GM18867 (cell line): ENCODE data around the gene CNRIP1.
A peak's percentile ranks its signal among the peaks of the same experiment; 100 is the strongest.
"Not testable (repeated sequence)": the region's sequence is repeated elsewhere in the genome, so short reads cannot be mapped to it uniquely, and the experiment has no call there.

Source experiments
- ATAC-seq: cut with Tn5 transposase; IDR thresholded peaks from one replicate; pipeline ENCODE4 v1.9.1; 2021; ENCODE audit warnings: mild to moderate bottlenecking, moderate library complexity; ENCODE audit not compliant: unreplicated experiment

Gene CNRIP1

GRCh38 chr2:68319398-68320117 is at the start of gene CNRIP1:
CNRIP1 (minus strand) TSS chr2:68319949; CDS start chr2:68319400, 549 bp downstream.
- no peak for ATAC-seq

DNA sequence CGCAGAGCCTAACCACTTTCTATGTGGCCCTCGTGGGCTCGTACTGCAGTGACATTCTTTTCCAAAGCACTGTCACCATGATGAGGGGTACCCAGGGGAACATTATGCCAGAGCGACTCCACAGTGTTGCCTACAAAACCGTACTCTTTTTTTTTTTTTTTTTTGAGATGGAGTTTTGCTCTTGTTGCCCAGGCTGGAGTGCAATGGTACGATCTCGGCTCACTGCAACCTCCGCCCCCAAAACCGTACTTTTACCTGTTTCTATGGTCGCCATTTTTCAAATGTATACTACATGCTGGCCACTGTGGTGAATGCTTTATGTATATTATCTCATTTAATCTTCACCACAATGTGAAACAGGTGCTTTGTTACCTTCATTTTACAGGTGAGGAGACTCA is 49.6 kb upstream of the CNRIP1 start:
- no peak for ATAC-seq

- ATAC-seq: no peak
These were observed 49.0 kb upstream of the CNRIP1 start for GRCh38 chr2:68368654-68369336.

DNA sequence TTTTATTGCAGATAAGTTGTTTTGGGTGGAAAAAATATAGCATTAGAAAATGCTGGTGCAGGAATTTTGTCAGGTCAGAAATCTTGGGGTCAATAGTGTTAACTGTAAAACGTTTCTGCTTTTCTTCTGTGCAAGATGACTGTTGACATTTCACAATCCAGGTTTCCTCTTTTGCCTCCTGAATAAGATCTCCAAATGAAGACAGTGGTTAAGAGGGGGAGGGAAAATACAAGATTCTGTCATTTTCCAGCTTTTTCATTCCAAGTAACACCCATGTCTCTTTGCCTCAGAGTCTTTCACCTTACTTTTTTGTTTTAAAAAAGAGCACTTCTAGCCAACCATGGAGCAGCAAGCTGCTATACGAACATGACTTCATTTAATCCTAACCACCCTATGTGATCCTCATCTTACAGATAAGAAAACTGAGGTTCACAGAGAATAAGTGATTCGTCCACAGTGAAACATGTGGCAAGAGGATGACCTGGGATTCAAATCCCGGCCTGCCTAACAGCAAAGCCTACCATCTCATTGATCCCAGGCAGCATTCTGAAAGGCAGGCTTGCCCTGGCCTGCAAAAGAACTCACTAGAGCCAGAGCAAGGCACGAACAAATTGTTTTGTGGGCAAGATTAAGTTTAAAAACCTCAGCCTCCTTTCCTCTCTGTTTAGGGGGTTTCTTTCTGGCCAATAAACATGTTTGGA is 48.4 kb upstream of the CNRIP1 start:
- no peak for ATAC-seq

DNA sequence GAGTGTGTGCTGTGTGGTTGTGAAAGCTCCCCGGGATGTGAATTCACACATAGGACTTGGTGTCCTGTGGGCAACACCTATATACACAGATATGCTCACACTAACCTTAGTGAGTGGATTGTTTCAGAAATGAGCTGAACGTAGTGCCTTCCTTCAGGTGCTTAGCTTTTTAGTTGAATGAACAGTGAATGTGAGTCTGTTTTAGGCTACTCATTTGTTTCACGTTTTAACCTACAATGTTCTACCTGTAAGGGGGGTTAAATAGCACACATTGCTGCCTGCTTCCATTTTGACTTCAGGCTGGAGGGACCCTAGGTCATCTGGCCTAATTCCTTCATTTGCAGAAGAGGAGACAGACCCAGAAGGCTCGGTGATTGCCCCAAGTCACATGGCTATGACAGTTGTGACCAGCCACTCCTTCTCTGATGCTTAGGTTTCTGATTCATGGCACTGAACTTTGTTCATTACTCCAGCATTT is 46.4 kb upstream of the CNRIP1 start:
- peak; percentile 39 for ATAC-seq

GRCh38 chr2:68365087-68365486 is 45.3 kb upstream of the CNRIP1 start, which contains the start of gene PLEK:
PLEK (plus strand) TSS chr2:68365282; CDS start chr2:68365352, 70 bp downstream.
- ATAC-seq: peak; percentile 66

DNA sequence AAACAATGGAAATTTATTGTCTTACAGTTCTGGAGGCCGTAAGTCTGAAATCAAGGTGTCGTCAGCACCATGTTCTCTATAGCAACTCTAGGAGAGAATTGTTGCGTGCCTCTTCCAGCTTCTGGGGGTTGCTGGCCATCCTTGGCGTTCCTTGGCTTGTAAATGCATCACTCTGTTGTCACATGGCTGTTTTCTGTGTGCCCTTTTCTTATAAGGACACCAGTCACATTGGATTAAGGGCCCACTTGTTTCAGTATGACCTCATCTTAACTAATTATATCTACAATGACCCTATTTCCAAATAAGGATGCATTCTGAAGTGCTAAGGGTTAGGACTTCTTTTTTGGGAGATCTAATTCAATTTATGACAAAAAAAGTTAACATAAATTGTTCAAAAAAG is 44.0 kb upstream of the CNRIP1 start:
- ATAC-seq: no peak

GRCh38 chr2:68362749-68363148 is 43.0 kb upstream of the CNRIP1 start:
- no peak for ATAC-seq

GRCh38 chr2:68362069-68362468 is 42.3 kb upstream of the CNRIP1 start:
- peak; percentile 41 for ATAC-seq

GRCh38 chr2:68359889-68360288 is 40.1 kb upstream of the CNRIP1 start:
- ATAC-seq: no peak

DNA sequence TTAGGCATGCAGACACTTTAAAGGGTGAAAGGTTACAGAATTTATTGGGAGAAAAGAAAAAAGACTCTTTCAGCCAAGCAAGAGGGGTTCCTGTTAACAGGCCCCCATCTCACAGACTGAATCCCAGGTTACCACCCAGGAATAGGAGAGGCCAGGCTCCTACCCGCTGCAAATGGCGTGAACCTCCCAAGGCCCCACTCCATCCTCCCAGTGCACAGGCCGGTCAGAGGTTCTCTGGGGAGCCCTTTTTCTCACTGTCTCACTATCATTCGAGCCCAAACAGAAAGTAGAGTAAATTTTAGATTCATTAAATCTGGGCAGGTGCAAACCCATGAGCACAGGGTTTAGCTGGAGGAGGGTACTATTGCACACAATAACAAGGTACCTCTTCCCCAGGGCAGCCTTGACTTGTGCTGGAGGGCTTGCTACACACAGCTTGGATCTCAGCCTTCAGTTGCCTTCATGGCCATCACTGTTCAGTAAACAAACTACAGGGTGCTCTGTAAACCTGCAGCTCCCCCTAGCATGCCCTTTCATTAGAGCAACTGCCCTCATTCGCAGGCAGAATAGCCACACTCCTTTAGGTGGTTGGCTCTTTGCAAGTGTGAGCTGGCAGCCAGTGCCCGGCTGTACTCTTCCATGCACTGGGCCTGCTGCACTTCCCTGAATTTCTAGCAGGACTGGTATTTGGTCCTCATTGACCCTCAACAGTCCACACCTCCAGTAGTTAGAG is 38.0 kb upstream of the CNRIP1 start:
- ATAC-seq: peak; percentile 82

- ATAC-seq: no peak
These were observed 37.0 kb upstream of the CNRIP1 start for GRCh38 chr2:68356599-68357239.

DNA sequence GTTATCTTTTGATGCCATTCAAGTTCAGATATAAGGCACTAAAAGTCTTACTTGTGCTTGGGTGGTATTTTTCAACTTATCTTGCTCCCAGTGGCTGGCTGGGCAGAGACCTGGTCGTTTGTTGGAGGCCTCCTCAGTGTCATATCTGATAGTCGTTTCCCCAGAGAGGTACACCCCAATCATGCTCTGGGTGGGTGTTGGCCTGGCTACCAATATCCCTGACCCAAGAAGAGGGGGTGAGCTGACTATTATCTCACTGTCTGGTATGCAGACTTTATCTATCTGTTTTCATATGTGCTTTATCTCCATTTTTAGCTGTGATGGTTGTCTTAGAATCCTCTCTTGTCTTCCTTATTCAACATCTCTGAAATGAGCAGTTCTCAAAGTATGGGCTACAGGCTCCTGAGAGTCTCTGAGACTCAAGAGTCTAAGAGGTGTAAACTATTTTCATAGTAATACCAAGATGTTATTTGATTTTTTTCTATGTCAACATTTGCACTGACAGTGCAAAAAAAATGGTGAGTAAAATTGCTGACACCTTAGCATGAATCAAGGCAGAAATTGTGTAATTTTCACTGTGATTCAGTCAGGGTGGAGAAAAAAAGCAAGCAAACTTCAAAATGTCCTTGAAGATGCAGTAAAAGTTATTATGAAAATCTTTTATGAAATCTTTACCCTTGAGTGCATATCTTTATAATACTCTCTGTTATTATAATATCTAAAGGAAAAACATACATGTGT is 33.1 kb upstream of the CNRIP1 start:
- ATAC-seq: no peak

GRCh38 chr2:68351997-68352396 is 32.2 kb upstream of the CNRIP1 start:
- ATAC-seq: no peak

GRCh38 chr2:68349091-68349490 is 29.3 kb upstream of the CNRIP1 start:
- not testable (repeated sequence) for ATAC-seq

DNA sequence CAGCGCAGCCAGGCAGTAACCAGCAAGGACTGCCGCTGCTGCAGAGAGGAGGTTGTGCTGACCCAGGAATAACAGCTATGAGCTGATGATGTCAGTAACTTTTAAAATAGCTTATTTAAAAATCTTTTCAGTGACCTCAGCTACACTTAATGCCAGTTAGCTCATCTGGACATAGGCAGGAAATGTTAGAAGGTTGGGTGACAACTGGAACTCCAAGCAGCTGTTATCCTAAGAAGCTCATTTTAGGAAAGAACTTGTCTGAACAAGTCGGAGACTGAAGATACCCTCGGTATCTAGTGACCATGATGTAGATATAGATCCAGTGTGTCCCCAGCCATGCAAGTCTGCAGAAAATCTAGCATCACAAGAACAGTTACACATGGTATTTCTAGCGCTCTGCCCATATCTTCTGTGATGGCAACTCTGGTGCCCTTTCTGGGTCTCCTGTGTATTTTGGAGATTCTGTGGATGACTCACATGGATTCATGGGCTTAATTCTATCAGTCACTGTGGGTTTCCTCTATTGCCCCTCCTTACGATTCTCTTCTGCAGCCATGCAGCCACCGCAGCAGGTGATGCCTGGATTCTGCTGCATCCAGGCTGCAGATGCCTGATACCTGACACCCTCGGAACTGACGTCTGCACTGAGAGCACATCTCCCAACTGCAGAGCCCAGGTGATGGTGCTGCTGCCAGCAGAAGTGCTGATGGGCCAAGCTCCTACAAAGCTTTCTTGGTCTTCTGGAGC is 25.6 kb upstream of the CNRIP1 start:
- no peak for ATAC-seq

- ATAC-seq: no peak
These were observed 24.3 kb upstream of the CNRIP1 start for GRCh38 chr2:68344031-68344430.

DNA sequence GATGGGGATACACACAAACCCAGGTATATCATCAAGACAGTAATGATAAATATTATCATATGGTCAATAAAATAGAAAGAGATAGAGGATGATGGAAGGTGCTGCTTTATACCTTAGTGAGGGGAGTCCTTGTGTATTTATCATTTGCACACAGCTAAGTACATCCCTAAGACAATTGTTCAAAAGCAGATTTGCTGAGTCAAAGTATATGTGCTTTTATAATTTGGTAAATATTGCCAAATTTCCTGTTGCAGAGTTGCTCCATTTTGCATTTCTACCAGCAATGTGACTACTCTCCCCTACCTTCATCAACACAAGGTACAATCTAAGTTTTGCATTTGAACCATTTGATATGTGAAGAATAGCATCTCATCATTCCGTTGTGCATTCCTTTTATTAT is 22.7 kb upstream of the CNRIP1 start:
- ATAC-seq: no peak

DNA sequence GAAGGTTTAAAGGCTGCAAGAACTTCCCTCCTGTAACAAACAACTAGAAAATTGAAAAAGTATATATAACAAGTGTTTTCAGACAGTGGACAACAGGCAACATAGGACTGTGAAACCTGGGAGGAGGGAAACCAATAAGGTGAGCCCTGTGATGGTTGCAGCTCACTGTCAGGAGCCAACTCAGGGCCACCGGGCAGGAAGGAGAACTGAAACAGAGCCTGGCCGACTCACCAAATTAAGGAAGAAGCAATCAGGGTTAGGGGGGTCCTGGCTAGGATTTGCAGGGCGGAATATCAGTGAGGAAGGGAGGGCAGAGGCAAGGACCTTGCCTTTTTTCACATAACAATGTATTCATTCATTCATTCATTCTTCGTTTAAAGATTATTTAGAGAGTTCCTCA is 21.8 kb upstream of the CNRIP1 start:
- no peak for ATAC-seq
